ENCODE results near the gene MALT1.

The MALT1 gene

DNA sequence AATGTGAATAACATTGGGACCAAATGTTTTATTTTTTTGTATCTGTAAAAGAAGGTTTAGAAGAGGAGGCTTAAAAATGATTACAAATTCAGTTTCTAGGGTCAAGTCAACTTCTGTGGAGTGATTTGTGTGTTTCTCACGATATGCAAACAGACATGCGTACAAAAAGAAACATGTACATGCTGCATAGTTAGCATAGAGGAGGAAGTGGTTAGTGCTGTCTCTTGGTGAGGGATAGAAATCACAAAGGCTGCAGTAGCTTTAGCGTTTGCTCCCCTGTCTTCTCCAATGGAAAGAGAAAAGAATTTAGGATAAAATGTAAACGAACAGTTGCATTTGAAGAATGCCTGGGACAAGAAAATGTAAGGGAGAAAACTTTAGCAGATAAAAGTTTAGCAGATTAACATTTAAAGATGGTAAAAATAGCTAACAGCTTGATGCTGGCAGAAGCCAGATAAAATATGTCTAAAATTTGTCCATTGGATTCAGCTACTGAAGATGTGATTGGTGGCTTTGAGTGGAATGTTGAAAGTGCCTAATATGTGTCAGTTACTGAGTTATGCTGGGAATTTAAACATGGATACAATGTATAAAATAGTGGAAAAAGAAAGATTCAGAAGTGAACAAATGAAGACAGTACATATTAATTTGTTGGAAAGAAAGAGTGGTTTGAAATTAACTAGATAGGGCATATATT, 44.9 kb downstream of the MALT1 start:
- H3K4me1 ChIP-seq (ENCODE audit: control insufficient read depth in 1 of 2, insufficient read depth in 2 of 2, low read length in 2 of 2), result no peaks in the 10 kb centered on the region

GRCh38 chr18:58721566-58722239, 50.4 kb downstream of the MALT1 start:
- H3K27ac ChIP-seq (ENCODE audit: low read length), result no peak overlapping the region
- peaks cover 3% of the 10 kb centered on the region in 2 donors for H3K36me3 ChIP-seq (ENCODE audit: control insufficient read depth in 1 of 2, insufficient read depth in 2 of 2, low read length in 2 of 2)
- H3K4me3 ChIP-seq (ENCODE audit: low read depth in 1 of 2, low read length in 2 of 2), result no peak overlapping the region

More for the DNA sequence above, 44.9 kb downstream of the MALT1 start:
- Histone ChIP-seq H3K27me3 (ENCODE audit: low read depth, low read length) (no peaks in the 10 kb centered on the region), H3K4me3 (ENCODE audit: low read depth in 1 of 2, low read length in 2 of 2) (no peak overlapping the region), H3K36me3 (ENCODE audit: control insufficient read depth in 1 of 2, insufficient read depth in 2 of 2, low read length in 2 of 2) (peaks cover 0 to 3% of the 10 kb centered on the region in 2 donors), H3K9me3 (ENCODE audit: control insufficient read depth in 1 of 2, low read length in 2 of 2) (no peaks in the 10 kb centered on the region), H3K27ac (ENCODE audit: low read length) (no peak overlapping the region)

GRCh38 chr18:58723810-58724602, 52.7 kb downstream of the MALT1 start:
- no peak overlapping the region for H3K4me3 ChIP-seq (ENCODE audit: low read depth in 1 of 2, low read length in 2 of 2)

More at GRCh38 chr18:58721566-58722239, 50.4 kb downstream of the MALT1 start:
- H3K9me3 ChIP-seq (ENCODE audit: control insufficient read depth in 1 of 2, low read length in 2 of 2), result no peaks in the 10 kb centered on the region
- no peaks in the 10 kb centered on the region for H3K4me1 ChIP-seq (ENCODE audit: control insufficient read depth in 1 of 2, insufficient read depth in 2 of 2, low read length in 2 of 2)
- no peaks in the 10 kb centered on the region for H3K27me3 ChIP-seq (ENCODE audit: low read depth, low read length)

GRCh38 chr18:58726671-58727070, 55.4 kb downstream of the MALT1 start:
- Histone ChIP-seq H3K27ac (ENCODE audit: low read length) (no peak overlapping the region), H3K9me3 (ENCODE audit: control insufficient read depth in 1 of 2, low read length in 2 of 2) (no peaks in the 10 kb centered on the region), H3K4me3 (ENCODE audit: low read depth in 1 of 2, low read length in 2 of 2) (no peak overlapping the region), H3K36me3 (ENCODE audit: control insufficient read depth in 1 of 2, insufficient read depth in 2 of 2, low read length in 2 of 2) (peaks cover 0 to 7% of the 10 kb centered on the region in 2 donors), H3K4me1 (ENCODE audit: control insufficient read depth in 1 of 2, insufficient read depth in 2 of 2, low read length in 2 of 2) (no peaks in the 10 kb centered on the region), H3K27me3 (ENCODE audit: low read depth, low read length) (no peaks in the 10 kb centered on the region)

More at GRCh38 chr18:58723810-58724602, 52.7 kb downstream of the MALT1 start:
- Histone ChIP-seq H3K36me3 (ENCODE audit: control insufficient read depth in 1 of 2, insufficient read depth in 2 of 2, low read length in 2 of 2) (peaks cover 0 to 3% of the 10 kb centered on the region in 2 donors), H3K27me3 (ENCODE audit: low read depth, low read length) (no peaks in the 10 kb centered on the region), H3K4me1 (ENCODE audit: control insufficient read depth in 1 of 2, insufficient read depth in 2 of 2, low read length in 2 of 2) (no peaks in the 10 kb centered on the region), H3K27ac (ENCODE audit: low read length) (no peak overlapping the region), H3K9me3 (ENCODE audit: control insufficient read depth in 1 of 2, low read length in 2 of 2) (no peaks in the 10 kb centered on the region)

GRCh38 chr18:58727776-58728500, 56.7 kb downstream of the MALT1 start:
- Histone ChIP-seq H3K36me3 (ENCODE audit: control insufficient read depth in 1 of 2, insufficient read depth in 2 of 2, low read length in 2 of 2) (peaks cover 0 to 7% of the 10 kb centered on the region in 2 donors), H3K4me3 (ENCODE audit: low read depth in 1 of 2, low read length in 2 of 2) (no peak overlapping the region), H3K9me3 (ENCODE audit: control insufficient read depth in 1 of 2, low read length in 2 of 2) (no peaks in the 10 kb centered on the region), H3K4me1 (ENCODE audit: control insufficient read depth in 1 of 2, insufficient read depth in 2 of 2, low read length in 2 of 2) (no peaks in the 10 kb centered on the region), H3K27ac (ENCODE audit: low read length) (no peak overlapping the region), H3K27me3 (ENCODE audit: low read depth, low read length) (no peaks in the 10 kb centered on the region)

DNA sequence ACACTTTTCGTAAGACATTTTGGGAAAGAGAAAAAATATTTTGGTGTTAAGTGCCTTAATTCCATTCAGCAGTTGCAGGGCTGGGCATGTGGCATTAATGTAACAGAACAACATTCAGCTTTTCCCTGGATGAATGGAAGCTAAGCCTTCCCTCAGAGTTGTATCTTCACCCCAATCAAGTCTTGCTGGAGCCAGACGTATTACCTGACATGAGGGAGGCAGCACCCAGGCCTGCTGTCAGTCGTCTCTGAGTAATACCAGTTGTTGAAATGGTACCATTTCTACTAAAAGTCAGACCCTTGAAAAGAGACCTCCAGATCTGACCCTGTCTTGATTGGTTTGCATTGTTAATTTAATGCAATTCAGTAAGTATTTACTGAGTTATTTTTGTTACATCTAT, 57.5 kb downstream of the MALT1 start:
- H3K36me3 ChIP-seq (ENCODE audit: control insufficient read depth in 1 of 2, insufficient read depth in 2 of 2, low read length in 2 of 2), result peaks cover 7 to 12% of the 10 kb centered on the region in 2 donors
- H3K27ac ChIP-seq (ENCODE audit: low read length), result no peak overlapping the region
- no peaks in the 10 kb centered on the region for H3K9me3 ChIP-seq (ENCODE audit: control insufficient read depth in 1 of 2, low read length in 2 of 2)
- no peaks in the 10 kb centered on the region for H3K27me3 ChIP-seq (ENCODE audit: low read depth, low read length)
- no peak overlapping the region for H3K4me3 ChIP-seq (ENCODE audit: low read depth in 1 of 2, low read length in 2 of 2)
- H3K4me1 ChIP-seq (ENCODE audit: control insufficient read depth in 1 of 2, insufficient read depth in 2 of 2, low read length in 2 of 2), result no peaks in the 10 kb centered on the region

- no peak overlapping the region for H3K27ac ChIP-seq (ENCODE audit: low read length)
- peaks cover 14 to 16% of the 10 kb centered on the region in 2 donors for H3K36me3 ChIP-seq (ENCODE audit: control insufficient read depth in 1 of 2, insufficient read depth in 2 of 2, low read length in 2 of 2)
- no peak overlapping the region for H3K4me3 ChIP-seq (ENCODE audit: low read depth in 1 of 2, low read length in 2 of 2)
- no peaks in the 10 kb centered on the region for H3K27me3 ChIP-seq (ENCODE audit: low read depth, low read length)
- no peaks in the 10 kb centered on the region for H3K9me3 ChIP-seq (ENCODE audit: control insufficient read depth in 1 of 2, low read length in 2 of 2)
- no peaks in the 10 kb centered on the region for H3K4me1 ChIP-seq (ENCODE audit: control insufficient read depth in 1 of 2, insufficient read depth in 2 of 2, low read length in 2 of 2)
Observed at GRCh38 chr18:58730618-58731017, 59.4 kb downstream of the MALT1 start.

DNA sequence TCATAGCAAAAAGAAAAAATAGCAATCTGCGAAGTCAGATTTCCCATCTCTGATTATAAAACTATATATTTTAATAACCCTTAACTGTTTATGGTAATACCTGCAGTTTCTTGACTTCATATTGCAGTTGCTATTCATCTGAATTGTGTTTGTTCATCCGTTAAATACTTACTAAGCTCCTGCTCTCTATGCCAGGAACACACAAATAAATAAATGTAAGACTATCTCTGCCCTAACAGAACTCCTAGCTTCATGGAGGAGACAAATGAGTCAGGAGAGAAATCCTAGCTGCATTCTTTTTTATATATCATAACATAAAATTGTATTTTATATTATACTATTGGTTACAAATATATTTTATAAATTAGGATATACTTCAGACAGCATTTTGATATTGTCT, 61.2 kb downstream of the MALT1 start:
- Histone ChIP-seq H3K4me1 (ENCODE audit: control insufficient read depth in 1 of 2, insufficient read depth in 2 of 2, low read length in 2 of 2) (no peaks in the 10 kb centered on the region), H3K27ac (ENCODE audit: low read length) (no peak overlapping the region), H3K4me3 (ENCODE audit: low read depth in 1 of 2, low read length in 2 of 2) (no peak overlapping the region), H3K36me3 (ENCODE audit: control insufficient read depth in 1 of 2, insufficient read depth in 2 of 2, low read length in 2 of 2) (peaks cover 18 to 33% of the 10 kb centered on the region in 2 donors), H3K9me3 (ENCODE audit: control insufficient read depth in 1 of 2, low read length in 2 of 2) (no peaks in the 10 kb centered on the region), H3K27me3 (ENCODE audit: low read depth, low read length) (no peaks in the 10 kb centered on the region)

GRCh38 chr18:58733866-58734265, 62.6 kb downstream of the MALT1 start:
- no peak overlapping the region for H3K27ac ChIP-seq (ENCODE audit: low read length)
- no peak overlapping the region for H3K4me3 ChIP-seq (ENCODE audit: low read depth in 1 of 2, low read length in 2 of 2)
- H3K4me1 ChIP-seq (ENCODE audit: control insufficient read depth in 1 of 2, insufficient read depth in 2 of 2, low read length in 2 of 2), result no peaks in the 10 kb centered on the region
- no peaks in the 10 kb centered on the region for H3K9me3 ChIP-seq (ENCODE audit: control insufficient read depth in 1 of 2, low read length in 2 of 2)
- peaks cover 18 to 44% of the 10 kb centered on the region in 2 donors for H3K36me3 ChIP-seq (ENCODE audit: control insufficient read depth in 1 of 2, insufficient read depth in 2 of 2, low read length in 2 of 2)
- H3K27me3 ChIP-seq (ENCODE audit: low read depth, low read length), result no peaks in the 10 kb centered on the region

DNA sequence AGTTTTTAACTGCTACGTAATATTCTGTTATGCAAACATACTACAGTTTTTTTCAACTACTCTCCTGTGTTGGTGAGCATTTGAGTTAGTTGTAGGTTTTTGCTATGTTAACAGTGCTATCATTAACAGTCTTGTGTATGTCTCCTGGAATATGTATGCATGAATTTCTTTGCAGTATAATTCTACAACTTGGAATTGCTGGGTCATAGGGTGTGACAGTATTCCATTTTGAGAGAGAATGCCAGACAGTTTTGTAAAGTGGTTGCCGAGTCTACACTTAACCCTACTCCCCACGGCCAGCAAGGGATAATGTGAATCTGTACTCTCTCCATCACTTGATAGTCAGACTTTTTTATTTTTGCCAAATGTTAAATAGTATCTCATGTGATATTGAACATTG, 67.1 kb downstream of the MALT1 start:
- Histone ChIP-seq H3K27ac (ENCODE audit: low read length) (no peak overlapping the region), H3K4me3 (ENCODE audit: low read depth in 1 of 2, low read length in 2 of 2) (no peak overlapping the region), H3K36me3 (ENCODE audit: control insufficient read depth in 1 of 2, insufficient read depth in 2 of 2, low read length in 2 of 2) (peaks cover 15 to 47% of the 10 kb centered on the region in 2 donors), H3K27me3 (ENCODE audit: low read depth, low read length) (no peaks in the 10 kb centered on the region), H3K9me3 (ENCODE audit: control insufficient read depth in 1 of 2, low read length in 2 of 2) (no peaks in the 10 kb centered on the region), H3K4me1 (ENCODE audit: control insufficient read depth in 1 of 2, insufficient read depth in 2 of 2, low read length in 2 of 2) (no peaks in the 10 kb centered on the region)

DNA sequence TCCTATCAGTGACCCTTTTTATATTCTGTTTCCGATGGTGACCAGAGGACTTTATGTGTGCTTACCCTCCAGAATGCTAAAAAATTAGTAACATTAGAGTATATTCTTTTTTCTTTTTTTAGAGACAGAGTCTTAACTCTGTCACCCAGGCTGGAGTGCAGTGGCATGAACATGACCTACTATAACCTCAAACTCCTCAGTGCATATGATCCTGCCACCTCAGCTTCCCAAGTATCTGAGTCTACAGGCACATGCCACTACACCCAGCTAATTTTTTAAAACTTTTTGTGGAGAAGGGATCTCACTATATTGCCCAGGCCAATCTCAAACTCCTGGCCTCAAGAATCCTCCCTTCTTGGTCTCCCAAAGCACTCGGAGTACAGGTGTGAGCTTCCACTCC, 74.6 kb downstream of the MALT1 start:
- Histone ChIP-seq H3K27me3 (ENCODE audit: low read depth, low read length) (no peaks in the 10 kb centered on the region), H3K9me3 (ENCODE audit: control insufficient read depth in 1 of 2, low read length in 2 of 2) (peaks cover 7 to 21% of the 10 kb centered on the region in 2 donors), H3K36me3 (ENCODE audit: control insufficient read depth in 1 of 2, insufficient read depth in 2 of 2, low read length in 2 of 2) (peaks cover 49 to 69% of the 10 kb centered on the region in 2 donors), H3K27ac (ENCODE audit: low read length) (no peak overlapping the region), H3K4me1 (ENCODE audit: control insufficient read depth in 1 of 2, insufficient read depth in 2 of 2, low read length in 2 of 2) (no peaks in the 10 kb centered on the region), H3K4me3 (ENCODE audit: low read depth in 1 of 2, low read length in 2 of 2) (no peak overlapping the region)
